Medulla oblongata (tissue), 1 donor: ENCODE data around the gene MS4A15.
"Not testable (repeated sequence)": the region's sequence is repeated elsewhere in the genome, so short reads cannot be mapped to it uniquely, and the experiment has no call there.

Source experiments
- DNase-seq: peaks from one replicate; pipeline ENCODE4 v3.0.0-alpha.2; 2015; ENCODE audit errors: extremely low spot score

The MS4A15 gene

DNA sequence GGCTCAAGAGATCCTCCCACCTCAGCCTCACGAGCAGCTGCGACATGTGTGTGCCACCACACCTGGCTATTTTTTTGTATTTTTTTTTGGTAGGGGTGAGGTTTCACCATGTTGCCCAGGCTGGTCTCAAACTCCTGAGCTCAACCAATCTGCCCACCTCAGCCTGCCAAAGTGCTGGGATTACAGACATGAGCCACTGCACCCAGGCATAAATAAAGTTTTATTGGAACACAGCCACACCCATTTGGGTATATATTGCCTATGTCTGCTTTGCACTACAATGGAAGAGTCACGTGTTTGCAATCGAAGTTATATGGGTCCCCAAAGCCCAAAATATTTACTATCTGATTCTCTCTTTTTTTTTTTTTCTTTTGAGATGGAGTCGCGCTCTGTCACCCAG, 1.8 kb upstream of the MS4A15 start:
- DNase-seq, result no peak

DNA sequence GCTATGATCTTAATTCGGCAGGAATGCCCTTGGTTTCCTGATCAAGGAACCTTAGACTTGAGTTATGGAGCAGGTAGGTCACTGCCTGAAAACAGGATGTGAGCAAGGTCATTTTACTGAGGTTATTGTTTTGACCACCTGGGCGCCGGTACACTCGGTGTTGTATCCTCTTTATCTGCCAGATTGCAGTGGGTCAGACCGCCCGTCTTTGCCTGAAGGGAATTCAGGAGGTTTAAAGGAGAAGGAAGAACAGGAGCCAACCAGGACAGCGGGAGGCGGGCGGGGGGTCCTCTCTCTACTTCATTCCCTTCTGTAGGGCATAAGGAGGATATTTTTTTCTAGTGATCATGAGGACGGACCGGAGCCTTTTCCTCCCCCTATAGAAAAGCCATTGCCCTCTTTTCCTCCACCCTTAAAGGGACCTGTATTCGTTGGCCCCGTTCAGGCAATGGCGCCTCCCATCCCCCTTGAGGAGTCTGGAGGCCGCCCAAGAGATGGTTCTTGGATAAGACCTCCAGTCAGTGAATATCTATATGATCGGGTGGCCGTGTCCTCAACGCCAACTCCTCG, 649 bp downstream of the MS4A15 start:
- DNase-seq, result no peak

DNA sequence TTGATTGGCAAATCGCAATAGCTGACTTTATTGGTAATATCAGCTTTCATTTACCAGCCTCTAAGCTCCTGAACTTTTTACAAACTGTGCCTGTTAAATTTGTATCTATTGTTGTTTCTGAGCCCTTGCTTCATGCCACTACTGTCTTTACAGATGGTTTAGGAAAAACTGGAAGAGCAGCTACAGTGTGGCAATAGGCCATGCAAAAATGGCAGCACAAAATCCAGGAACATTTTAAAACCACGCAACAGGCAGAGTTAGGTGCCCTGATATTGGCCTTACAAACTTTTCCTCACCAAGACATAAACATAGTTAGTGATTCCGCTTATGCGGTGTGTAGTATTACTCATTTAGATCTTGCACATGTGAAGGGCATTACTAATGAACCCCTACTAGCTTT, 2.0 kb downstream of the MS4A15 start:
- DNase-seq, result not testable (repeated sequence)

DNA sequence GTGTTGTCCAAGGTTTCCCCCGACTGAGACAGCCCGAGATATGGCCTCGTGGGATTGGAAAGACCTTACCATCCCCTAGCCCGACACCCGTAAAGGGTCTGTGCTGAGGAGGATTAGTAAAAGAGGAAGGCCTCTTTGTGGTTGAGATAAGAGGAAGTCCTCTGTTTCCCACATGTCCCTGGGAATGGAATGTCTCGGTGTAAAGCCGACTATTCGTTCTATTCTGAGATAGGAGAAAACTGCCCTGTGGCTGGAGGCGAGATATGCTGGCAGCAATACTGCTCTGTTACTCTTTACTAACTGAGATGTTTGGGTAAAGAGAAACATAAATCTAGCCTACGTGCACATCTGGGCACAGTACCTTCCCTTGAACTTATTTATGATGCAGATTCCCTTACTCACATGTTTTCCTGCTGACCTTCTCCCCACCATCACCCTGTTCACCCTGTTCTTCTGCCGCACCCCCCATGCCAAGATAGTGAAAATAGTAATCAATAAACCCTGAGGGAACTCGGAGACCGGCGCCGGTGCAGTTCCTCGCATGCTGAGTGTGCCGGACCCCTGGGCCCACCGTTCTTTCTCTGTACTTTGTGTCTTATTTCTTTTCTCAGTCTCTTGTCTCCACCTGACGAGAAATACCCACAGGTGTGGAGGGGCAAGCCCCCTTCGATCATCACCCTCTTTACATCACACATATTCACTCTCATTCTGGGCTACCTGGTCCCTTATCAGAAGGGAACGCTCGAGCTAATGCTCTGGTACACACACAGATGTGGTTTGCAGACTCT, 3.0 kb downstream of the MS4A15 start:
- peak; percentile 43 for DNase-seq

- DNase-seq, result peak; percentile 16
These were observed 4.9 kb downstream of the MS4A15 start for GRCh38 chr11:60761436-60762190.

- DNase-seq, result no peak
These were observed 6.4 kb downstream of the MS4A15 start for GRCh38 chr11:60762851-60763691.

- no peak for DNase-seq
These were observed 7.2 kb downstream of the MS4A15 start for GRCh38 chr11:60763692-60764369.

GRCh38 chr11:60764879-60765278, 8.2 kb downstream of the MS4A15 start:
- no peak for DNase-seq

- DNase-seq, result no peak
These were observed 8.7 kb downstream of the MS4A15 start for GRCh38 chr11:60765355-60765754.

GRCh38 chr11:60766547-60766946, 9.9 kb downstream of the MS4A15 start:
- no peak for DNase-seq

DNA sequence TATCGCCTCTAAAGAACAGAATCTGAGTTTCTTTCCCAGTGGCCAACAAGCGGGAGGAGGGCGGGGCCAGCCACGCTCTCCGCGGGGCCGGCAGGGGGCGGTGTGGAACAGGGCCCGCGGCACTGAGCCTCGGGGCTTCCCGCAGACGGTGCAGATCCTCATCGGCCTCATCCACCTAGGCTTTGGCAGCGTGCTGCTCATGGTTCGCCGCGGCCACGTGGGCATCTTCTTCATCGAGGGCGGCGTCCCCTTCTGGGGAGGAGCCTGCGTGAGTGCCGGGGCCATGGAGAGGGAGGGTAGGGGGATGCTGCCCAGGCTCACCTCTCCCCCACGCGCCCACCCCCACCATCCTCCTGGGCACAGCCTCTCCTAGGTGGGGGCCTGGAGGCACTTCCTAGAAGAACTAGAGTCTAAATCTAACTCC, 10.7 kb downstream of the MS4A15 start:
- DNase-seq, result no peak

GRCh38 chr11:60768202-60768601, 11.5 kb downstream of the MS4A15 start:
- DNase-seq, result no peak

DNA sequence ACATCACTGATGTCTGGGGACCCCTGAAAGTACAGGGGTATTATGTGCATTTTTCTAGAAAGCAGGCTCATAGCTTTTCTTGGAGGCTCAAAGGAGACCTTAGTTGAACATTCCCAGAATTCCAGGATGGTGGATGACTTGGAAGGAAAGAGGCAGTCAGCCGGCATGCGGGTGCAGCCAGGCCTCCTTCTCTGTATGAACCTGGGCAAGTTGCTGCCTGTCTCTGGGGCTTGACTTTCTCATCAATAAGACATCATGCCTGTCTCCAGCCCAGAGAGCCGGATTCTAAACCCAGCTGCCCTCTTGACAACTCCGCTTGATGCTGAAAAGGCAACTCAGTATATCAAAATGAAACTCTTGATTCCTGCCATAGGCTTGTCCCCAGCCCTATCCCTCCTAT, 12.6 kb downstream of the MS4A15 start:
- DNase-seq, result no peak

DNA sequence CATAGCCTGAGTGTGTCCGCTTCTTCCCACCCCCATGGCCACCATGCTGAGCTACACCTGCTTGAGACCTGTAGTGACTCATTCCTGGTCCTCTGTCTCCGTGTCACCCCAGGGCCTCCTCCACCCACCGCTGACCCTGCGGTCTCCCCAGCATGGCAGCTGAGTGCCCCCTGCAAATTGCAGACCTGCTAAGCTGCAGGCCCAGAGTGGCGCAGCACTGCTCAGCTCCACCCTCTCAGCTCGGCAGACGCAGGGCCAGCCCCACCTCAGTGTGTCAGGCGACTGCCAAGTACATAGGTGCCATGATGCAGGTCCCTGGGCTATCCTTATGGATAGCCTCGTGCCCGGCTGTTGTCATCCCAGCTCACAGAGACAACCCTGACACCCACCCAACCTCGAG, 13.1 kb downstream of the MS4A15 start:
- no peak for DNase-seq

- no peak for DNase-seq
These were observed 14.5 kb downstream of the MS4A15 start for GRCh38 chr11:60771146-60771545.

GRCh38 chr11:60771879-60772525, 15.3 kb downstream of the MS4A15 start:
- DNase-seq, result no peak

- DNase-seq, result no peak
These were observed 16.0 kb downstream of the MS4A15 start for GRCh38 chr11:60772666-60773065.

DNA sequence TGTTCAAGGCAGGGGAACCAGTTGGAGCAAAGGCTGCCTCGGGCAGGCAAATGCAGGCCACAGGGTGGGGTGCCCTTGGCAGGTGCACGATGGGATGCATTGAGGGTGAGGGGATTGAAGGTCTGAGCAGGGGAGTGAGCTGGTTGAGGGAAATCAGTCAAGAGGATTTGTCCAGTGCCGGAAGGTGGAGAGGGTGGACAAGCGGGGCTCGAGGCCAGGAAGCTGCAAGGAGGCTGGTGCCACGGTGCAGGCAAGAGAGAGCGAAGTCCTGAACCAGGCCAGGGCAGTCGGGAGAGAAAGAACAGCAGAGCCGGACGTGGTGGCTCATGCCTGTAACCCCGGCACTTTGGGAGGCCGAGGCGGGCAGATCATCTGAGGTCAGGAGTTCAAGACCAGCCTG, 18.1 kb downstream of the MS4A15 start:
- DNase-seq, result no peak

DNA sequence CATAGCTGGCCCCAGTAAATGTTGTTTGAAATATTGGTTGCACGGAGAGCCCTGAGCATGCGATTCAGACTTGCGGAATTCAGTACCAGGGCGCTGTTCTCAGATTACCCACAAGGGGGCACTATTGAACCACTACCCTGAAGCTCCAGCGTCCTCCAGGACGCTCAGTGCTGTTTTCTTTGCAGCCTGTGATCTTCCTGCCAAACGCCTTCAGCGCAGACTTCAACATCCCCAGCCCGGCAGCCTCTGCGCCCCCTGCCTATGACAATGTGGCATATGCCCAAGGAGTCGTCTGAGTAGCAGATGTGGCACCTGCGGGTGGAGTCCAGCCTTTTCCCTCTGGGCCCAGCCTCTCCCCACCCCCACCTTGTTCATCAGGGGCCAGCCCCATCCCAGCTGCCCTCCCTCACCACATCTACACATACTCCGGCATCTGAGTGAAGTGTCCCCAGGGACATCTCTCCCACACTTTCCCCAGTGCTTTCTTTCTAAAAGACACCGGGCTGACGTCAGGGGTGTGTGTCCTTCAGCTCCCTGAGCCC, 18.8 kb downstream of the MS4A15 start:
- peak; percentile 86 for DNase-seq

GRCh38 chr11:60776167-60776566, 19.5 kb downstream of the MS4A15 start:
- DNase-seq, result no peak

GRCh38 chr11:60777106-60777505, 20.4 kb downstream of the MS4A15 start:
- no peak for DNase-seq
